HG03045 (cell line): ENCODE results near the gene HSPB1.
"Not testable (repeated sequence)": the region's sequence is repeated elsewhere in the genome, so short reads cannot be mapped to it uniquely, and the experiment has no call there.

Experiments
- ATAC-seq: cut with Tn5 transposase; IDR thresholded peaks from one replicate; pipeline ENCODE4 v1.9.1; 2021; ENCODE audit warnings: mild to moderate bottlenecking, moderate library complexity; ENCODE audit not compliant: unreplicated experiment

The HSPB1 gene

GRCh38 chr7:76281006-76281705 lies 21.3 kb upstream of the HSPB1 start:
- ATAC-seq, result no peak

- ATAC-seq, result no peak
These were observed 20.6 kb upstream of the HSPB1 start for GRCh38 chr7:76281706-76282343.

GRCh38 chr7:76282344-76283253 lies 19.9 kb upstream of the HSPB1 start:
- no peak for ATAC-seq

GRCh38 chr7:76283254-76284159 lies 19.0 kb upstream of the HSPB1 start:
- no peak for ATAC-seq

GRCh38 chr7:76285604-76286374 lies 16.7 kb upstream of the HSPB1 start:
- ATAC-seq, result no peak

GRCh38 chr7:76286842-76287403 lies 15.6 kb upstream of the HSPB1 start:
- ATAC-seq, result no peak

GRCh38 chr7:76290847-76291350 lies 11.6 kb upstream of the HSPB1 start:
- not testable (repeated sequence) for ATAC-seq

GRCh38 chr7:76291351-76292212 lies 10.9 kb upstream of the HSPB1 start:
- peak; percentile 78 for ATAC-seq

GRCh38 chr7:76292213-76292573 lies 10.3 kb upstream of the HSPB1 start:
- ATAC-seq, result peak; percentile 2

GRCh38 chr7:76292911-76293310 lies 9.6 kb upstream of the HSPB1 start:
- not testable (repeated sequence) for ATAC-seq

- no peak for ATAC-seq
These were observed 9.0 kb upstream of the HSPB1 start for GRCh38 chr7:76293407-76293901.

- ATAC-seq, result peak; percentile 42
These were observed 8.0 kb upstream of the HSPB1 start for GRCh38 chr7:76294344-76295024.

- ATAC-seq, result no peak
These were observed 5.4 kb upstream of the HSPB1 start for GRCh38 chr7:76296743-76297740.

GRCh38 chr7:76300166-76300731 lies 2.2 kb upstream of the HSPB1 start:
- ATAC-seq, result no peak

- no peak for ATAC-seq
These were observed 1.5 kb upstream of the HSPB1 start for GRCh38 chr7:76301000-76301399.
